Skin of body (tissue), 2 donors: ENCODE data around the gene C1orf174. TPM values are rescaled to one million over a fixed set of nuclear protein-coding genes. Genes with fewer than 3 reads are reported as not detected.

Experiments used
- DNase-seq: peaks from one replicate; lab custom pipeline; 2025; lab: John Stamatoyannopoulos, UW
- total RNA-seq: library from RNA; depleted of rRNA; stranded (reverse); fragments of >200 nt; gene quantifications from one replicate; pipeline ENCODE4 v1.2.3, GENCODE V29; 2014

Gene C1orf174
- total RNA-seq, 1 donor from 2014 or later, result 15.4 TPM

DNA sequence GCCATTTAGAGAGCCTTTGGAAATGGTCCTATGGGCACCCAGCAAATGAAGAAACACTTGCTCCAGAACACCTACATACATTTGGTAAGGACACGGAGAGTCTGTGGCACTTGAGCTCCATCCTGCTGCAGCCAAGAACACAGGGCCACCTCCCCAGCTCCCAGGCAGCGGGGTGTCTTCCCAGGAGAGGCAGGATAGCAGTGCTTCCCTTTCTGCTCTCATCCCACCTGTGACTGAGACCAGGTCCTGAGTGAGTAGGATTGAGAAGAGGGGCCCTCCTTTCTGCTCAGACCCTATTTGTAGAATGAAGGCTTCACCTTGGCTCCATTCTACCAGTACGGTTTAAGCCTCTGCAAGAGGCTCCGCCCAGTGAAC, 4.1 kb downstream of the C1orf174 start:
- DNase-seq, result no peak

DNA sequence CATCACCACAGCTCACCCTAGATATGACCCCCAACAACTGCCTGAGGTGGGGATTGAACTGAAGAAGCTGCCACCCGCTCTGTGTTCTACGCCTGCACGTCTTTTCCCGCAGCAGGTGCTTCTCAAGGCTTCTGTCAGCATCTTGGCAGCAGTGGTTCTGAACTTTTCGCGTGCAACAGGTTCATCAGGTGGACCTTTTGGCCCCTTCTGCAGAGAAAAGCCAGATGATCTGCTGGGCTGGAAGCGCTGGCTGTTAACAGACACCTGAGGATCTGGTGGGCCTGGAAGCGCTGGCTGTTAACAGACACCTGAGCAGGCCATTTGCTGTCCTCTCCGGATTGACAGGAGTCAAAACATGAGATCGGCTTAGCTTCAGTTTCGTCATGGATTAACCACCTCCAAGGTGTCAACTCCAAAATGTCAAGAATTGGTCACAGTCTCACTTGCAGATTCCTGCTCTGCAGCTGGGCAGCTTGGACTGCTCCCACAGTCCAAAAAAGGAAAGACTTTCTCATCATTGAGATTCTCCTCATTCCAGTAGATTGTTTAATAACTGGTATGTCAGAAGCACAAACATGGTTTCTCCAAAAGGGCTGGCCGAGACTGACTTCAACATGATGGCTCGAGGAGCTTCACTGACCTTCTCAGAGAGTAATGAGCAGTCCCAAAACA, 4.7 kb downstream of the C1orf174 start:
- DNase-seq, result no peak

DNA sequence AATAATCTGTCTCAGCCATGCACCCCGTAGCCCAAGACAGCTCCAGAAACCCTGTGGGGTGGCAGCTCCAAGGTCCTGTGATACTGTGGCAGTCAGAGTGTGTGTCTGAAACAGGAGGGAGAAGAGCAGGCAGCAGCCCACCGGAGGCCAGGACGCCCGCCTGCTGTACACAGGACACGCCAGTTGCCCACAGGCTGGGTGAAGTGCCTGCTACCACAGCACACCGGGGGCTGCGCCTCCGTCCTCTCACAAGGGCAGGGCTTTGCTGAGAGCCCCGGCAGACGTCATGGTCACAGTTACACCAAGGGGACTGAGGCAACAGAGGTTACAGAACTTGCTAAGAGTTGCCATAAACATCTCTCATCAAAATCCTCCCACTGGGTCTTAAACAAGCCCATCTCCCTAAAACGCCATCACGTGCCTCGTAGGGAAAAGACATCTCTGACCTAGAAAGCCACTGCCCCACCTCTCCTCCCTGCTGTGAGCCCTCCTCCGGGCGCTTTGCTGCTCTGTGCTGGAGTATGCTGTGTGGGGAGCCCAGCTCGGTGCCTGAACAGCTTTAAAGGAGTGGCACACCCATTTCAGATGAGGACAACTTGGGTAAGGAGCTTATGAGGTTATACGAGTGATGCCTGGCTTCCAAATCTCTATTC, 5.3 kb downstream of the C1orf174 start:
- DNase-seq, result no peak

DNA sequence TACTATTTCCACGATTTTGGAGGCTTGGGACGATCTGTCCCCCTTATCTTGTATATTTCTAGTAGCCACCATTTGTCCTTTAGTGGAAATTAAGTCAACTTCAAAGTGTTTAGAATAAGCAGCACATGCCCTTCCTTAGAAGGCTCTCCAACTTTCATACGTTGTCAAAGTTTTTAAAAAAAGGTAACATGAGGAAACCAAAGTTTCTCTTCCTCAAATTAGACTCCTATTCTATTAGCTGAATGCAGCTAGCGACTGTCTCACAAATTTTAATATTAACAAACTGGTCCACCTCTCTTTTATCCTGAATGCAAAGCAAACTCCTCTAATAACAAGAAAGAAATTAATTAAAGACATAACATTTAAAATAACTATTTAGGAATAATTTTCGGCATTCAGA, 6.9 kb downstream of the C1orf174 start:
- no peak for DNase-seq

DNA sequence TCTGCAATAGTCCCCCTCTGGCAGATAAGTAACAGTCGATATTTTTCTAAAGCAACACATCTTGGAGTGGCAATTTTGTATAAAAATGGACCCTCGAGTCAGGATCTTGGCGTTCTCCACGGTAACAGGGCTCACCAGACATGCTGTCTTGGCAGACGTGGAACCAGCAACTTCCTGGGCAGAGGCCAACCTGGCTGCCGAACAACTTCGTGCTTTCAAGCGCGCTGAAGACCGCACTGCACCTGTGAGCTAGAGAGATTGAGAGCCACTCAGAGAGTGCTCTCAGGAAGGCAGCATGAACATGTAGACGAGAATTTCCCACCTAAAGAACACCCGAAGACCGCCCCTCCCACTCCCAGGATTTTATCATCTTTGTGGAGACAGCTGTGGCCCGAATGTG, 7.3 kb downstream of the C1orf174 start:
- DNase-seq, result no peak

DNA sequence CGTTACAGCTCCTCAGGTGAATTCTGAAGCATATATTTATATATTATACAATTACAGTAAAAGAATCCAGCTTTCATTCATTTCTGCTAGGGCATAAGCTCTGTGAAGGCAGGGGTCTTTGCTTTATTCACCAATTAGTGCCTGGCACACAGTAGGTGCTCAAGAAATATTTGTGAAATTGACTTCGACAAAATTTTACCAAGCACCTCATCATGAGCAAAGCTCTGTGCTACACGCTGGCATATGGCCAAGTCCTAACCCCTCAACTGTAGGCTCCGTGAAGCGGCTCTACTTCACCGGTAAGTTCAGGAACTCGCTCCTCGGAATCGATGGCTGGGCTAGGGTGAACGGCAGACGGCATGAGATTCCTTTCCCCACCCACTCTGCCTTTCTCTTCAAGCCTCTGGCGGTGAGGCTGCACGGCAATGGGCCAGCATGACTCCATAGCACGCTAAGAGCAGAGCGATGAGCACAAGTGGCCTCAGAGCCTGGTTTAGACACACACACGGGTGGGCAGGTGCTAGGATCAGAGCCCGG, 8.7 kb downstream of the C1orf174 start:
- no peak for DNase-seq

DNA sequence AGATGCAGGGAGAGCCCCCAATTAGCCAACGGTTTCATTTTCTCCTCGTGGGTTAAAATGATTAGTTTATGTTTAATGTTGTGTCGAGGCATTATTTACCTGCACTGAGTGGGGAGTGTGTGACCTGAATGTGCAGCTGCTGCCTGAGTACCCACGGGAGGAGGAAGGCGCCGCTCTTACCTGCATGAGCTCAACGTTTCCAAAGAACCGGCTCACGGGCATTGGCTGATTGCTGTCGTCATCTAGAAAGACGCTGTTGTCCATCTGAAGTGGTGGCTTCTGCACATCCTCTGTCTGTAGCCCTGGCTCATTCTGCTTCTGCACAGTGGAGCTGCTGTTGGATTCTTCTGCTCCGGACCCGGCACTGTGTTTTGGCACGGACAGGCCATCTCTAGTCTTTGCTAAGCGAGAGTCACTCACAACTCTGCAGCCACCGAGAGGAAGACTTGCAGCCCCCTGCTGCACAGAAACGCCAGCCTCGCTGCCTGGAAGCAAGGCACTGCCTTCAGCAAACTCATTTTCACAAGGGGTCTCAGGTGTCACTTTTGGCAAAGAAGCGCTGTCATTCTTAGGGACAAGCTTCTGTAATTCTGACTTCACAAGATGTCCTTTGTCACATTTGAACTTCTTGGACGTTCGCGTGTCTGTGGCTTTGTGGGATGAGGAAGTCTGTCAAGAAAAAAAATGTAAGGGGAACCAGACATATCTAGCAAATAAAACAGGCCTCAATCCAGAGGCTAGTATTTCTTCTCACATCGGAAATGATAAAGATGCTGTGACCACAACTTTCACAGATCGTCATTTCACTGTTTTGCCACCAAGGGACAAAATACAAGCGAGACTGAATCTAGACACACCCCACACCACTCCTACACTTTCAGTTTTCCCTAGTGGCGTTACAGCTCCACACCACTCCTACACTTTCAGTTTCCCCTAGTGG, 9.4 kb downstream of the C1orf174 start:
- no peak for DNase-seq

DNA sequence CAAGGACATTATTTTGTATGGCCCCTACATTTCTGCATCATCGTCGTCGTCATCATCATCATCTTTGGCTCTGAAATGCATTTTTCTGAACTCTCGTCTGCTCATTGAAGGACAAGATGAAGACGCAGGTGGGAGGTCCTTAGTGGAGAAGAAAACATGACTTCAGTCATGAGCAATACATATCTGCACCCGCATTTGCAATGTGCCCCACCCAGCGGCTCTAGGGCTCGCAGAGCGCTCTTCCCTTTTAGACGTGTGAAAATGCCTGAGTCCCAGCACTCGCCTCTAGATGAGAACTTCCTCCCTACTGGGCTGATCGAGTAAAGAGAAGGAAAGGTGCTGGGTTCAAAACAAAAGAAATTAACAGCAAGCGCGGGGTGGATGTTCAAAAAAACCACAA, 10.1 kb downstream of the C1orf174 start:
- no peak for DNase-seq

DNA sequence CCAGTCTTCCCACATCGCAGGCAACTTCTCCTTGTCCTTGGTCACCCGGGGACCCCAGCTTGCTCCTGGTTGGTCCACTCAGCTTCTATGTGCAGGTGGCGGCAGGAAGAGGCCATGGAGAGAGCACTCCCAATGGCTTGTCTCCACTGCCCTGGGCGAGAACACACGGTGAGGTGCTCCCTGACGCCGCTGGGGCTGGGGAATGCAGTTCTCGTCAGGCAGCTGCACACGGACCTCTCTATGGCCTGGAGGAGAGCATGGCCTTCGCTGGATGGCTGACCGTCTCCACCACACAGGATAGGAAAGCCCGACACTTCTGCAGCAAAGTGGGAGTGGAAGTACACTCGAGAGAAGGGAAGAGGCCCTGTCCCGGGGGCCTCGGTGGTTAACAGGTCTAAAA, 11.8 kb downstream of the C1orf174 start:
- DNase-seq, result no peak

DNA sequence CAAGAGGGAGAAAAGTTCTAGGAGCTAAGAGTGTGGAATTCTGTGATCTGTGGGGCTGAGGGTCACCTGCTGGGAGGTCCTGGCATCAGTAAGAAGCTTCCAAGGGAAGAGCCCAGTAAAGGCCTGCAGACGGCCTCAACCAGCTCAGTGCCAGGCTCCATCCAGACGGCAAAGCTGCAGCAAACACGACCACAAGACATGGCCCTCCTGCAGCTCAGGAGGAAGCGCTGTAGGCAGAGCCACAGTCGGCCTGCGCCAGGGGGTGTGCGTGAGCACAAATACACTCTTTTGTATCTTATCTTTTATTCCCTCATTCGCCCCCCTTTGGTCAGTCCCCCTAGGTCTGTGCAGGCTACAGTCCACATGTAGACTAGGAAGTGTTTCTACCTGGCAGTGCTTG, 13.4 kb downstream of the C1orf174 start:
- DNase-seq, result no peak

DNA sequence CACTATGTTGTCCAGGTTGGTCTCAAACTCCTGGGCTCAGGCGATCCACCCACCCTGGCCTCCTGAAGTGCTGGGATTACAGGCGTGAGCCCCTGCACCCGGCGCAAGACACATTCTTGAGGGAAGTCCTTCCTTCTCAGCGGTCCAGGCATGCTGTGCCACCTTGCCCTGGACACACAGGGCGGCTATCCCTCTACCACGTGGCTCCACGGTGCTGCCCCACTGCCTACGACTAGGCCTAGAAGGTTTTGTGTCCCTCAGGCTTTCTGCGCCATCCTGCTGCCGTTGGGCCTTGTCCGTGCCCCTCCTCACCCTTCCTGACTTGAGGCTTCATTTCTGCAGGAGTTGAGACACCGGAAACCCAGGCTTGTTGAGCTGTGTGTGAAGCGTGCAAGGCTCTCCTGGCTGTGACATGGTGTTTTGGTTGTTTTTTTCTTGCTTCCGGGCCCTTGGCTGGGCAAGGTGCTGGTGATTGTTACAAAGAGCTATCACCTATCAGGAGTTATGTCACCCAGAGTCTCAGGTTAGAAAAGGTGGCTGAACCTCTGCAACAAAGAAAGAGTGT, 13.9 kb downstream of the C1orf174 start:
- no peak for DNase-seq

DNA sequence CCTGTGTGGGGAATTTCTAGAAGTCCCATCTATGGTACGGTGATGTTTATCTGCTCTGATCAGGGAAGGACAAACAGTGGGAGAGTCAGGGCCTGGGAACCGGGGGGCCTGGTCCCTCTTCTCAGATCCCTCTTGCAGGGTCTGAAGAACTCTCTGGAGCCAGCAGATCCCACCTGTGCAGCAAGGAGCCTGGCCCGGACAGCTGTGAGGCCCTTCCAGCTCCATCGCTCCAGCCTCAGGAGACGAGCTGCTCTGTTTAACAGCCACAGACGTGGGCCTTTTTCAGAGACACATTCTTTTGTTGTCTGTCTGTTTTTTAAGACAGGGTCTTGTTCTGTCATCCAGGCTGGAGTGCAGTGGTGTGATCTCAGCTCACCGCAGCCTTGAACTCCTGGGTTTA, 14.5 kb downstream of the C1orf174 start:
- DNase-seq, result no peak

DNA sequence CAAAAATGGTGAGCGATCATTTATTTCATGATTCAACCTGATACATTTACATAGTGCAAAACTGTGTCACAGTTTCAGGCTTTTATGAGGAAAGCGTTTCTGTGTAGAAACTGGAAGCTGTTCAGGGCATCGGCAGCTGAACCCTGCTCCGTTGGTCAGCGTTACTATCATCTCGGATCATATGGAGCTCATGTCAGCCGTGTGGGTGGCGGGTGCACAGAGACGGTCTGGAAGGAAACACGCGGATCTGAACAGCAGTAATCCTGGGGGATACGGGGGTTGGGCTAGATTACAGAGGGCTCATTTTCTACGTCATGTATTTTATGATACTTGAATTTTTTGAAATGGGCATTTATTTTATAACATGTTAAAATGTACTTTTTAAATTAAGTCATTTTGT, 15.1 kb downstream of the C1orf174 start:
- DNase-seq, result no peak

DNA sequence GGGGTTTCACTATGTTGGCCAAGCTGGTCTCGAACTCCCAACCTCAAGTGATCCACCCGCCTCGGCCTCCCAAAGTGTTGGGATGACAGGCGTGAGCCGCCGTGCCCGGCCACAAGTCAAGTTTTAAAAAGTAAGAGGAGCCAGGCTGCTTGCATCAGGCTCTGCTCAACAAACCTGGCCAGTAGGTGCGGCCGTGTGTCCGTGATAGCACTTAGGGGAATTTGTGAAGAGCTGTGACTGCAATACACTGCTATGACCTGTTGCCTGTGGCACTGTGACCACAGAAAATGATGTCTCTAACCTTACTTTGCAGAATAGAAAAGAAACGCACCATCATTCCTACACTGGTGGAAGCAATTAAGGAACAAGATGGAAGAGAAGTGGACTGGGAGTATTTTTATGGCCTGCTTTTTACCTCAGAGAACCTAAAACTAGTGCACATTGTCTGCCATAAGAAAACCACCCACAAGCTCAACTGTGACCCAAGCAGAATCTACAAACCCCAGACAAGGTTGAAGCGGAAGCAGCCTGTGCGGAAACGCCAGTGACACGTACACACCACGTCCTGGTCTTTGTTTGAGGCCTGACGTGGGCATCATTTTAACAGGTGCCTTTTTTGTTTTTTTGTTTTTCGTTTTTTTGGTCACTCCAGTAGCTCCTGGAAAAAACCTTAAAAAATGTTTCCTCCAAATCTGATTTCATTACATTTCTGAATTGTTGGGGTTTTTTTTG, 16.7 kb downstream of the C1orf174 start:
- no peak for DNase-seq

DNA sequence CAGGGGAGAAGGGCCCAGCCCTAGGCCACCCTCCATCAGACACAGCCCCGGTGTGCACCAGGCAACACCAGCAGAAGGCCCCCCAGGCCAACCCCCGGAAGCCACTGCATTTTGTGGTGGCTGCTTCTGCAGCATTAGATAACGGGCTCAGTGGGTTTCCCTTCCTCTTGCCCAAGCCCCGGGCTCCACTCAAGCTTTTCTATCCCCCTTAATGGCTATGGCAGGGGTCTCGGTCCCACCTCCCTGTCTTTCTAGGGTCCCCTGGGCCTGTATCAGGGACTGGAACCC, 18.9 kb downstream of the C1orf174 start:
- no peak for DNase-seq

DNA sequence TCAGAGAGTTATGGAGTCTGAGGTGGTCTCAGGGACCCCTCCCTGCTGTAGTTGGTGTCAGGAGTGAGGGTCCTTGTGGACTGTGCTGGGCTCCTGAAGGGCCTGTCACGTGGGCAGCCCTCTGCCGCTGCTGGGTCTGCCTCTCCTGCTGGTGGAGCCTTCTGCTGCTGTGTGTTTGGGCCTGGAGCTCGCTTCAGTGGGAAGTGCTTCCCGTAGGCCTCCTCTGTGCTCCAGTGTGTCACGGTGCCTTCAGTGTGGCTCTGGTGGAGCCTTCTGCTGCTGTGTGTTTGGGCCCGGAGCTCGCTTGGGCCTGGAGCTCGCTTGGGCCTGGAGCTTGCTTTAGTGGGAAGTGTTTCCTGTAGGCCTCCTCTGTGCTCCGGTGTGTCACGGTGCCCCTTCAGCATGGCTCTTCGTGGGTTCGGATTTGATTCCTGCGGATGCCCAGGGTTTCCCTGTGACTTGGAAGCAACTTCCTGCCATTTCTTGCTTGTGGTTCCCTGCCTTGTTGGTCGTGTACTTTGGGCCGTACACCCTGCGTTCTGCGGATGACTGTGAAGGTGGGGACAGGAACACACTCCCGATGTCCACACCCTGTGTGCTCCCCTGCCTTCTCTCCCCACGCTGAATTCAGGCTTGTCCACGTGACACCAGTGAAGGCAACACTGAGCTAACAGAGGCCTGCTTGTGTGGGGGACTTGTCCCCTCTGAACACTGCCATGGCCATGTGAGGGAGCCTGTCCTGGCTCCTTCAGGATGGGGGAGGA, 19.5 kb downstream of the C1orf174 start:
- DNase-seq, result no peak

DNA sequence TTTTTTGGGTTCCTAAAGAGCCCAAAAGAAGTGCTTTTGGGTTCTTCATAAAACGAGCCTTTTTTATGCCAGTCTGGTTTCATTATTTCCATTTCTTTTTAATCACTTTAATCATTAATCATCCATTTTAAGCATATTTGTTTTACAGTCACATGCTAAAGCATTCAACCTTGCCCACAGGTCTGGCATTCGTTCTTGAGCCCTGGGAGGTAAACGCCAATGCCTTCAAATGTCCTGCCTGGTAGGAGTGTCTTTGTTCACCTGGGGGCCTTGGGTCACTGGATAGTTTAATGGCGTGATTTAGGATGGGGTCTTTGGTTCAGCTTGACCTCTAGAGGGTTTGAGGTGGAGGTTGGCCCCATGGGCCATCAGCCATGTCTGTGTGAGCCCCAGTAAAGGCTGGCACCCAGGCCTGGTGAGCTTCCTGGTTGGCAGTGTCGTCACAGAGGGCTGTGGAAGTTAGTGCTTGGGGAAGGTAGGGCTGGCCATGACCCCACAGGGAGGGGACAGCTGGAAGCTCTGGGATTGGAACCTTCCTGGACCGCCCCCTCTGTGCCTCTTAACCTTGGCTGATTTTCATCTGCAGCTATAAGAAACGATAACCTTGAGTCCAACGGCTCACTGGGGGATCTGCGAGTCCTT, 20.2 kb downstream of the C1orf174 start:
- no peak for DNase-seq

DNA sequence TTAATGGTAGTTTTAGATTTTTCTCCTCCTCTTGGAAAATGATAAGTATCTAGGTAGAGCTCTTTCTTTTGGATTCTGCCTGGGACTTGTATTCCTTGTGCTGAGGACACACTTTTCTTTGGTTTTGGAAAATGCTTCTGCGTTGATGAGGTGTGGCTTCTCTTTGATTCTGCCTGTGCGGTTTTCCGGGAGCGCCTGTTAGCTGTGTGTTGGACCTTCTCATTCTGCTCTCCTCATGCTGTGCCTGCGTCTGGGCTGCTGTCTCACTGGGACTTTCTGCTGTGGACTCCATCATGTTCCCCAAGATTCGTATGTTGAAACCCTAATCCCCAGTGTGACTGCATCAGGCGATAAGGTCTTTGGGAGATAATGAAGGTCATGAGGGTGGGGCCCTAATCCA, 21.0 kb downstream of the C1orf174 start:
- DNase-seq, result no peak

DNA sequence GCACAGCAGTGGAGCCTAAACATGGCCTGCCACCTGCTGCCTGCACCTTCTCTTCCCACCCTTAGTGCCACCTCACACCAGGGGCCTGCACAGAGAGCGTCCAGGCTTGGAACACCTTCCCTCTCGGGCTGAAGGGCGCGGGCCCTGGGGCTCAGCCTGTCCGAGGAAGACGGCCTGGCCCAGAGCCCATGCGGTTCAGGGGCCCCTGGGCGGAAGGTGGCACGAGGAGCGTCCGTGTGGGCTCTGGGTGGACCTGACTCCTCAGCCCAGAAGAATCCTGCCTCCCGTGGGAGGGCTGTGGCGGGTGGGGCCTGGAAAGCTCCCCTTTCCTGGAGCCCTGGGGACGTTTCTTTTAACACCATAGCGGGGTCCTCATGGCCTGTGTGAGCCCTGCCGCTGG, 23.4 kb downstream of the C1orf174 start:
- DNase-seq, result no peak

DNA sequence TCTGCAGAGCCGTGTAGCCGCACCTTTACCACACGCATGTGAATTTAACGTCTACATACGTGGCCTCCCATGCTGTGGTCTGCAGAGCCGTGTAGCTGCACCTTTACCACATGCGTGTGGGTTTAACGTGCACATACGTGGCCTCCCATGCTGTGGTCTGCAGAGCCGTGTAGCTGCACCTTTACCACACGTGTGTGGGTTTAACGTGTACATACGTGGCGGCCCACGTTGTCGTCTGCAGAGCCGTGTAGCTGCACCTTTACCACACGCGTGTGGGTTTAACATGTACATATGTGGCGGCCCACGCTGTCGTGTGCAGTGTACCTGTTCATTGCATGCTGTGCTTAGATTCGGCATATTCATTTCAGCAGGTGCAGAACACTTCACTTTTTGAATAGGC, 25.3 kb downstream of the C1orf174 start:
- no peak for DNase-seq
